ENCODE data around the gene BCOR.

Gene BCOR

DNA sequence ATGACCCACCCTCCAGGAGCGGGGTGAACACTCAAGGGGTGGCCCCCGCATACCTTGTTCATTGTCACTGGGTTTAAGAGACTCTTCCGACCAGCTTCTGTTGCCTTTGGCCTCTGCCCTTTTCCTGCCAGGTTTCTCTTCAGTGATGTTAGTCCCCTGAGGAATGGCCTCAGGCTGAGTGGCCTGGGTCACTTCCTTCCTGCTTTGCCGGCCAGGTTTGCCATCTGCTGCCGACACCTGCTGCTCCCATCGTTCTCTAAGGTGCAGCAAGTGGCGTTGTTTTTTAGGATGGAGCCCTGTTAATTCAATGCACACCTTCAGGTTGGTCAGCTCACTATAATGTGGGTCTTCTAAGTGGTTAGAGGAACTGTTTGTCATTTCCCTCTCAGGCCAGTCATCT lies 34.2 kb downstream of the BCOR start:
- no peak for DNase-seq (ENCODE audit: low read depth)

DNA sequence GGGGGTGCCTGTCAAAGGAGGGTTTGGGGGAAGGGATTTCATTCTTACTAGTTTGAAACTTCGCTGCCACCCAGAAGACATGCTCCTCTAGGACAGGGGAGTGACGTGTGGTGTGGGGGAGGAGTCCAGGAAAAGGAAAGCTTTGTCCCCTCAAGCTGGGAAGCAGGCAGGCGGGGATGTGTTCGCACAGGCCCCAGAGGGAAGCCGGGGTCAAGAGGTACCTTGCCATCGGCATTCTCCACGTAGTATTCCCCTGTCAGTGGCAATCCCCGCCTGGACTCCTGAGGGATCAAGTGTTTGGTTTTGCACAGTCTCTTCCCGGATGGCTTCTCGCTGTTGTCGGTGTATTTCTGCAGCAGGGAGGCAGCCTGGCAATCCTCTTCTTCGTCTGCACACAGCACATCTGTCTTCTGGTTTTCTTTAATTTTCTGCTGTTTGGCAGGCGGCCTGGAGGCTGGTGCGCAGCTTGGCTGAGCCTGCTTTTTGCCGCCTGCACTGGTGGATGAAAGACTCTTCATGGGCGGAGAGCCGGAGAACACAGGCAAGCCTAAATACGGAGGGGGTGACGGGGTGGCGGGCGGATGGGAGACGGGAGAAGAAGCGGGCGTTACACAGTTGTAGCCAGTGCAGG lies 35.1 kb downstream of the BCOR start:
- DNase-seq (ENCODE audit: low read depth), result no peak

DNA sequence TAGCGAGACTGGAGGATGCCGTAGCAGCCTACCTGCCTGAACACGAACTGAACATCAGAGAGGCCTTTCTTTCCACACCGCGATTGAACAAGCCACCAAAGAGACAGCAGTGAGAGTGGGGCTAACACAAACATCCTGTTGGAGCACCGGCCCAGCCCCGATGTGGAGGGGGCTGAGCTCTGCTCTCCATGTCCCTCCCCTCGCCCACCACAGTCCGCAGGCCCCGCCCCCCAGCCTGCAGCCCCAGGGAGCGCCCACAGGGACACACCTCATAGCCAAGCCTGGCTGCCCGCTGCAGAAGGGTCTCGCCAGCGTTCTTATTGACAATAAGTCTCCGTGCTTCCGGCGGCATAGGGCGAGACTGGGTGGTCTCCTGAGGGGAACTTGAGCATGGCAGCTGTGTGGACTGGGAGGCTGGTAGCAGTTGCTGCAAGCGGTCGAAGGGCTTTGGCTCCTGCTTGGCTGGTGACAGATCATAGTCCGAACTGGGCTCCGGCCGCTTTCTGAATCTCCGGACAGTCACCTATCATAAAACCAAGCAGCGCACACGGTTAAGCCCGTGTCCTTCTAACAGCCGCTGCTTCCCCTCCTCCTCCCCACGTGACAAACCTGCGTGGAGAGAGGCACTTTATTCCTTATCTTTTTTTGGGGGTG lies 35.8 kb downstream of the BCOR start:
- DNase-seq (ENCODE audit: low read depth), result no peak

DNA sequence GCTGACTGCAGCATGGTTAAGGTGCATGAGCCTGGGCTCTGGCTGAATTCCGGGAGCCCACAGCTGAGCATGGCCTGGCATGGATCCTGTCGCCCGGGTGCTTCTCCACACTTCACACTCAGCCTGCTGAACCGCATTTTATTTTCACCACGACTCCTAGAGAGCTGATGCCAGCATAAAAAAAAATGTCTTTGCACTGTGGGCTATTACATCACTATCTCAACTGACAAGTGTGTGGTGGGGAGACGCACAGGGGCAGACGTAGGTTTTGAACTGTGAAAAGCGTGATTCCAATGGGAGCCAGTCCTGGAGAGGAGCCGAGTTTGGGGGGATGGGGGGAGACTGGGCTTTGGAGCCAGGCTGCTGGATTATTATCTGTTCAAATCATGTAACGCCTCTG lies 36.8 kb downstream of the BCOR start:
- DNase-seq (ENCODE audit: low read depth), result no peak

DNA sequence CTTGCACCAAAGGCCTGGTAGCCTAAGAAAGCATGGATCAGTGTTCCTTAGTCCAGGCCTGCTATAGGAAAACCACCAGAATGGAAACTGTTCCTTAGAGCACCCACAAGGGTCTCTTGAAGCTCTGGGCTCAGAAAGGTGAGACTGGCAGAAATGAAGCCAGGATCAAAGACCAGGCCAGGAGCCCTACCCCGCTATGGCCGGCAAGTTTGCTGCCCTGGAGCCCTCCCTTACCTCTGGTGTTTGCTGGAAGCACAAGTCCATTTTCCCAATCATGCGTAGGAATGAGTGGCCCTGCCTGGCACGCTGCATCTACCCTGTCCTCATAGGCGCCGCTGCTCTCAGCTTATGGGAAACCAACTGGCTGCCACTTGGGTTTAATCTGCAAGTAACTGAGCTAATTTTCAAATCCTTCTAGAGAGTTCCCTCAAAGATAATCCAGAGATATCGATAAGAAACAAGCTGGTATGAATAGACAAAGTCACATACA lies 37.4 kb downstream of the BCOR start:
- no peak for DNase-seq (ENCODE audit: low read depth)

DNA sequence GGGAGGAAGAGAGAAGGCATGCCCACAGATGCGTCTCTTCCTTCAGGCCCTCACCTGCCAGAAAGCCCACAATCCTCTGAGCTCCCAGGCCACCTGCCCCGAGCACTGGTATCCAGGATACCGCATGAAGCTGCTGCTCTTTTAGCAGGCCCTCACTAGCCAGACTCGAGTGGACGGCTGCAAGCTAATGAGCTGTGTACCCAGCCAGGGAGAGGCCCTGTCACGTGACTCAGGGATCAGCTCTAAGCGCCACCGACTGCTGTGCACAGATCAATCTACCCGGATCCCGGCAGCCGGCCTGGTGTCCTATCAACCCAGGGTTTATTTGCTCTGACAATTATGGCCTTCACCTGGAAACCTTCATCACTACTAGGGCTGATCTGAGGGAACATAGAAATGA lies 39.0 kb downstream of the BCOR start:
- no peak for DNase-seq (ENCODE audit: low read depth)

DNA sequence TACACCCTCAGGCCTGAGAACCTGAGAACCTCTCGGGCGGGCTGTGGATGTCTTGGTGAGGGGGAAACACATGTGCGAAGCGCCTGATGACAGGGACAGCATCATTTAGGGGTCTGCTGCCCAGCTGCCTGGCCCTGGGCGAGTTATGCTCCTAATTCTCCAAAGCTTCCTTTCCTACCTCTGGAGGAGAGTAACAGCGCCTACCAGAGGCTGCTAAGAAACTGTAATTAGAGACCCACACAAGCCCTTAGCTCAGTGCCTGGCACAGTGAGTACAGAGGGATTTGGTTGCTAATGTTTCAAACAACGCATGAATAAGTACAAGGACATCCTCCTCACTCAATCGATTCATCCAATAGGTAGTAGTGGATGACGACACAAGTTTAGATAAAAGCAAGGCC lies 40.4 kb downstream of the BCOR start:
- no peak for DNase-seq (ENCODE audit: low read depth)

DNA sequence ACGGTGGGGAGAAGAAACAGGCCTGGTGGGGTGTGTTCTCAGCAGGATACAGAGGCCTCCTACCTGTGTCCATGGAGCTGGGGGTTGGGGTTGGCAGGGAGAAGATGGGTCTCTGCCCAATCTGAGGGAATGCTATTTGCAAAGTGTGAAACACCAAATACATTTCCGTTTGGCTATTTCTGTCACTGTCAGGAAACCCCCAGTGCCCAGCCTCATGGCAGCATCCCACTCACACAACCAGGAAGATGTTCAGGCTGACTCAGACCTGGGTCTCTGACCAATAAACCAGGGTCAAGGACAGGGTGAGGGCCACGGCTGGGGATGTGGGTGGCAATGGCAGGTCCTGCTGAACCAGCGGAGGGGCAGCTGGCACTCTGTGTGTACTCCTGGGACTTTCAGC lies 41.3 kb downstream of the BCOR start:
- DNase-seq (ENCODE audit: low read depth), result no peak

DNA sequence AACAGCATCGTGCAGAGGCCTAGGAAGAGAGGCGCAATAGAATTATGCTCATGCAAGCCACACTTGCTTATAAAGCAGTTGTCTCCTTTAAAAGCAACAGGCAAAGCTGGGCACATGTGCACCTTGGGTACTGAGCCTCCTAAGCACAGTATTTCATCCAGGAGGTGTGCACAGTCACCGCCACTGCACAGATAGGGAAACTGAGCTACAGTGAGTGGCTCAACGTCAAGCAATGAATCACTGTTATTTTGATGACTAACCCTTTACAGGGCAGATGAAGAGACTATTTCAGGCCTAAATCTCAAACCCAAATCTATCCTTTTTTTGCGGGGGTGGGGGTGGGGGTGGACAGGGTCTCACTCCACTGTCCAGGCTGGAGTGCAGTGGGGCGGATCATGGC lies 42.3 kb downstream of the BCOR start:
- no peak for DNase-seq (ENCODE audit: low read depth)

DNA sequence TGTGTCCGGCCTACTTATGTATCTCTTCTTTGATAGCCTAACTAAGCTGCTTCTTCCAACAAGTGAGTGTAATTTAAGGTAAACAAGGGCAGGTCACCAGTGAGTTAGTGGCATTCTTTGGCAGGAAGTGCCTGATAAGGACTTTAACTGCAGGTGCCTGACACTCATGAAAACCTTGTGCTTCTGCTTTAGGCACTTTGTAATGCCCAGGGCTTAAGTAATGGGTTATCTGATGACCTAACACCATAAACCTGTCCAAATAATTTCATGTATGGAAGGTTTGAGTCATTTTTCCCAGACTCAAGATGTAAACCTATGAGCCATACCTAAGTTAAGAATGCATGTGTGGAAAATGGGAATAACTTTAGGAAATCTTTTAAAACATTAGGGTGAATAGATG lies 43.0 kb downstream of the BCOR start:
- no peak for DNase-seq (ENCODE audit: low read depth)

DNA sequence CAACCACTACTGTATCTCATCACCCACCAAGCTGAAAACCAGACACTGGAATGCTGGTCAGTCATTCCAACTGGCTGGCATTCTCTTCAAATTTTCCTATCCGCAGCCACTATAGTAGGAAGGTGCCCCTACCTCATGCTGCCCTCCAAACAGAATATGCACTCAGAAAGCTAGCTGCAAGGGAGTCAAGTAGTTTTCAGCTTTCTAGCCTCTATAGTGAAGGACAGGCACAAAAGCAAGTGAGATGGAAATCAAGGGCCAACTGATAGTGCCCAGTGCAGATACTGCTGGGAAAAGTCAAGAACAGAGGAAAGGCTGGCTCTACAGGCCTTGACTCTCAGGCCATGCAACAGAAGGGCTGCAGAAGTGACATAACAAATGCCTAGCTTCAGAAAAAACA lies 47.2 kb downstream of the BCOR start:
- no peak for DNase-seq (ENCODE audit: low read depth)

DNA sequence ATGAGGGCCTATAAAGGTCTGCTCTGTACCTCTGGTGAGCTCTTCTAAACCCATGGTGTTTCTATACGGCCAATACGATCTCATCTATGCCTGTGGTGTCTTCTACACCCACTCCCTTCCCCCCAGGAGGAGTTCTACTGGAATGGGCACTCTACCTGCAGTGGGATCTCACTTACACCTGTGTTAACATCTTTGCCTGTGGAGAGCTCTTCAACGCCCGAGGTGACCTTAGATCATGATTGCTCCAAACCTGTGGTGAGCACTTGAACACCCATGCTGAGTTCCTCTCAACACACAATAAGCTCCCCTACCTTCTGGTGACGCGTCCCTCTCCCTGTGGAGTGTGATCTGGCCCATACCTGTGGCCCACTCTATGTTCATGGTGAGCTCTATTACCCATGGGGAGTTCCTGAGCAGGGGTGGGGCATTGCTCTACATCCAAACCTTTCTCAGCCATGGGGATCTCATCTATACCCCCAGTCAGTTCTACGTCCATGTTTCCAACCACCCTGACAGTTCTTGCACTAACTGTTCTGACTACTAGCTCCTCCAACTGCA lies 48.6 kb downstream of the BCOR start:
- DNase-seq (ENCODE audit: low read depth), result no peak

DNA sequence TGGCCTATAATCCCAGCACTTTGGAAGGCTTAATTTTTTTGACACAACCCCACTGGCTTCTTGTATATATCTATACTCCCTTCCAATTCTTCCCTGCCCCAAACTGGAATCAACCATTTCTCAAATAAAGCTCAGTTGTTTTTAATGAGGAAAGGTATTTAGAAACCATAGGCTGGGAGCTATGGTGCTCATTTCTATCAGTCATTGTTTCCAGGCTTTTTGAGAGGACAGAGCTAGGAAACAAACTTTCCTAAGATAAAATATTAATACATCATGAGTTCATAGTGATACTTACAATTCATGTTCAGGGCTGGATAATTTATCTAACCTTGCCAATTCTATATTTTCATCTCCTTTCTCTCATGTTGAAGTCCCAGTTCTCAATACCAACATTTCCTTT lies 50.3 kb downstream of the BCOR start:
- DNase-seq (ENCODE audit: low read depth), result no peak

DNA sequence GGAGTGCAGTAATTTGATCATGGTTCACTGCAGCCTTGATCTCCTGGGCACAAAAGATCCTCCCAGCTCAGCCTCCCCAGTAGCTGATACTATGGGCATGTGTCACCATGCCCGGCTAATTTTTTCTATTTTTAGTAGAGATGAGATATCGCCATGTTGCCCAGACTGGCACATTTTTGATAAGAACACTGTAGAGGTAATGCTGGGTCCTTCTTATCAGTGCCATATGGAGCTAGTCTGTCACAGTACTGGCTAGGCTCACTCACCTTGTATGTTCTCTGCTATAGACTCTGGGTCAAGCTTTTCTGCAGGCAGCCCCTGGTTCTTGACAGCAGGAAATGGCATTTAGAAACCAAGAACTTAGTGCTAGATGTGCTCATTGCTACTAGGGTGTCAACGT lies 53.9 kb downstream of the BCOR start:
- DNase-seq (ENCODE audit: low read depth), result no peak

DNA sequence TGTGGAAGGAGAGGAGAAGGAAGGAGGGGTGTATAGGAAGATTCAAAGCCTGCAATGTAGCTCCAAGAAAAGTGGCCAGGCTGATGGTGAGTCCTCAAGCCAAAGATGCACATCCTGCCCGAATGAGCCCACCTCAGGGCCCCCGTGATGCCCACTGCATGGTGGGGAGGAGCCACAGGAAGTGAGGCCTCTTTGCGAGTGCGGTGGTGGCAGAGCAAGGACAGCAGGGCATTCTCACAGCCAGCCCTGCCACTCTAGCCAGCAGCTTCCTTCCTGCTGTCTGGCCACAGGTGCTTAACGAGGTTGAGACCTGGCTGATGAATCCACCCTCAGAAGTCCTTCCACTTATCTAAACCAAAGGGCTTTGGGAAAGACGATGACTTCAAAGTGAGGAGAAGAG lies 55.8 kb downstream of the BCOR start:
- DNase-seq (ENCODE audit: low read depth), result no peak

DNA sequence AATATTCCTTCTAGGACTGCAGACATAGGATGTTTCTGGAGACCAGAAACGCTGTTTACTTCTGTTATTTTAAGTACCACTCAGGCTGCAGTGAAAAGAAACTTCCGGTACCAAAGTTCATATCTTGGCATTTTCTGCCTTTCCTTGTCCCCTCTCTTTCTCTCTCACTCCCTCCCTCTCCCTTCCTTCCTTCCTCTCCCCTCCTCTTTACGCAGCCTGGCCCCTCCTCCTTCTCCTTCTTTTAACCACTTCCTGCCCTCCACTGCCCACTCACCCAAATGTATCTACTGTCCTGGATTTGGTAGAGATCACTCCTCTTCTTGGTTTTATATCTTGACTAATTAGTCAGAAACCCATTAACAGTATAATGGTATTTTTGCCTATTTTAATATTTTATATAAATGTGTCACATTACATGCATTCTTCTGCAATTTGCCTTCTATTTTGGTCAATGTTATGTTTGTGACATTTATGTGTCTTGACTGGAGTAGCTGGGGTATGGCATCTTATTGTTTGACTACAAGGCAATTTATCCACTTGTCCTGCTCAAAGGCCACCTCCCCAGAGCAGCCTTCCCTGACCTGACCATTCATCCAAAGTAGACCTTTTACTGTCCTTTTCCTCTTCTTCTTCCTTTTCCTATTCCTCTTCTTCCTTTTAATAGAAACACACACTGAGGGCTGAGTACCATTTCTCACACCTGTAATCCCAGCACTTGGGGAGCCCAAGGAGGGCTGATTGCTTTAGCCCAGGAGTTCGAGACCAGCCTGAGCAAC lies 56.9 kb downstream of the BCOR start:
- no peak for DNase-seq (ENCODE audit: low read depth)

DNA sequence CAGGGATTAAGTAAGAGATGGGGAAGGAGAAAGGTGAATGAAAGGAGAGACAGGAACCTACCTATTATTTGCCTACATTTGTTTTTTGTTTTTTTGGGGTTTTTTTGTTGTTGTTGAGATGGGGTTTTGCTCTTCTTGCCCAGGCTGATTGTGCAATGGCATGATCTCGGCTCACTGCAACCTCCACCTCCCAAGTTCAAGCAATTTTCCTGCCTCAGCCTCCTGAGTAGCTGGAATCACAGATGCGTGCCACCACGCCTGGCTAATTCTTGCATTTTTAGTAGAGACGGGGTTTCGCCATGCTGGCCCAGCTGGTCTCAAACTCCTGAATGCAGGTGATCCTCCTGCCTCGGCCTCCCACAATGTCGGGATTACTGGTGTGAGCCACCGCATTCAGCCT lies 57.9 kb downstream of the BCOR start:
- no peak for DNase-seq (ENCODE audit: low read depth)

DNA sequence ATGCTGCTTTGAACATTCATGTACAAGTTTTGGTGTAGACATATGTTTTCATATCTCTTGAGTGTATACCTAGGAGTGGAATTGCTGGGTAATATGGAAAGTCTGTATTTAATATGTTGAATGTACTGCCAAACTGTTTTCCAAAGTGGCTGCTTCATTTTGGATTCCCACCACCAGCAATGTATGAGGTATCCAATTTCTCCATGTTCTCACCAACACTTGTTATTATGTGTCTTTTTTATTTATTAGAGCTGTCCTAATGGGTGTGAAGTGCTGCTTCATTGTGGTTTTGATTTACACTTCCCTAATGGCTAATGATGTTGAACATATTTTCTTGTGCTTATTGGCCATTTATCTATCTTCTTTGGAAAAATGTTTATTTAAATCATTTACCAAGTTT lies 60.4 kb downstream of the BCOR start:
- DNase-seq (ENCODE audit: low read depth), result no peak

DNA sequence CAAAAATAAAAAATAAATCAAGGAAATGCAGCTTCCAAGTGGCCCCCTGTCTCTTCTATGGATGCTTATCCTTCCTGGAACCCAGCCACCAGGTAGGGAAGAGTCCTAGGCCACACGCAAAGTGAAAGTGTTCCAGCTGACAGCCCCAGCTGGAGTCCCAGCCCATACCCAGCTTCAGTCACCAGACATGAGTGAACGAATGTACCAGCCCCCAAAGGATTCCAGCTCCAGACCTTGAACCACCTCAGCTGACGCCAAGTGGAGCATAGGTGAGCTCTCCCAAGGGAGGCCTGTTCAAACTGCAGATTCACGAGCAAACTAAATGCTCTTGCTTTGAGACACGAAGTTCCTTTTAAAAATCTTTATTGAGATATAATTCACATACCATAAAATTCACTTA lies 62.0 kb downstream of the BCOR start:
- DNase-seq (ENCODE audit: low read depth), result no peak

DNA sequence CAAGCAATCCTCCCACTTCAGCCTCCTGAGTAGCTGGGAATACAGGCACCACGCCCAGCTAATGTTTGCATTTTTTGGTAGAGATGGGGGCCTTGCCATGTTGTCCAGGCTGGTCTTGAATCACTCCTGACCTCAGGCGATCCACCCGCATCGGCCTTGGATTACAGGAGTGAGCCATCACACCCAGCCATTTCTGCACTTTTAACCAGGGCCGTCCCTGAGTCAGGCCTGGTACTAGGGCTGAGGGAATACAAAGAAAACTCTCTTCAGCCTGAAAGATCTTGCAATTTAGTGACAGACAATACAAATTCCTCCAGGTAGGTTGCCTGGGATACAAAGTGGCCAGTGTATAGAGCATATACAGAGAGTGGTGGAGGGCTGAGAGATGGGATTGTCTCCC lies 65.8 kb downstream of the BCOR start:
- DNase-seq (ENCODE audit: low read depth), result no peak

DNA sequence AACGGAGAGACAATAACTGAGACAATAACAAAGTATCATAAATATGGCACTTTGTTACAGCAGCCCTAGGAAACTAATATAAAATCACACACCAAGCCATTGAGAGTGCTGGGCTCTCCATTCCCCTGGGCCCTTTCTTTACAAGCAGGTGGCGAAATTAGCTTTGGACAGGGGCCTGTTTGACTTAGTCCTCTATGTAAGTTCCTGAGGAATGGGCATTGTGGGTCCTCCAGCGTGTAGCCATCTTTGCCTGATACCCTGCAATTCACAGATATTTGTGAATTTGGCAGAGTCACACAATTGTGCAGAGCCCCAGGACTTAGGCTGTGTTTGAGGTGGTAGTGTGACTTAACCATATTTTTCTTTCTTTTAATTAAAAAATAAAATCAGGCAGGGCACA lies 67.6 kb downstream of the BCOR start:
- DNase-seq (ENCODE audit: low read depth), result no peak

DNA sequence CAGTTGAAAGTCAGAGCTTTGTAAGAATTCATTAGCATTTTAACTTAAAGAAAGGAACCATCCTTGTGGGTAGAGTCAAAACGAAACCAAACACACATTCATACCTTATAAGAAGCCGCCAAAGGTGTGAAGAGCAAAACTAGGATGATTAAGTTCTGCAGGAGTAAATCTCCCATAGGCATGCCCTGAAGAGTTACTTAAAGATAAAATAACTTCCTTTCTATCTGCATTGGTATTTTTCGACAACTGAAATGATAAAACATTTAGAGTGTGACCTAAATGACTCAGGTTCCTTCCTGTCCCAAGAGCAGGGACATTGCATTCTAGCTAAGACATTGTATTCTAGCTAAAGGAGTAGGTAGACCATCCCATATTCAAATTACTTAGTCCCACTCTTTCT lies 75.3 kb downstream of the BCOR start:
- DNase-seq (ENCODE audit: low read depth), result no peak

DNA sequence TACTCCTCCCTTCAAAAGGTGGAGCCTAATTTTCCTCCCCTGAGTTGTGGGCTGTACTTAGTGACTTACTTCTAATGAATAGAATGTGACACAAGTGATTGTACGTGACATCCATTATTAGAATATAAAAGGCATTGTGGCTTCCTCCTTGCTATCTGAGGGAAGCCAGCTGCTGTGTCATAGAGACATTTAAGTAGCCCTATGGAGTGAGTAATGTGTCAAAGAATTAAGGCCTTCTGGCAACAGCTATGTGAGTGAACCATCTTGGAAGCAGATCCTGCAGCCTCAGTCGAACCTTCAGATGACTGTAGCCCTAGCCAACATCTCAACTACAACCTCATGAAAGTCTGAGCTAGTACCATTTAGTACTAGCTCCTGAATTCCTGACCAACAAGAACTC lies 76.1 kb downstream of the BCOR start:
- no peak for DNase-seq (ENCODE audit: low read depth)

All from stimulated activated CD8-positive, alpha-beta memory T cell treated with anti-CD3 and anti-CD28 coated beads, Interleukin-15, amount 100 ng/mL, for 24 hours (primary cell).